H9 (cell line): Measurements from ENCODE around the gene C1QL4. TPM values are rescaled to one million over a fixed set of nuclear protein-coding genes. Genes with fewer than 3 reads are reported as not detected.

ENCODE experiments used
- DNase-seq: peaks from one replicate; pipeline ENCODE4 v3.0.0-alpha.2; 2017
- H2AFZ ChIP-seq: one replicate; pipeline ENCODE4 v1.6.1; 2013; ENCODE audit warnings: mild to moderate bottlenecking, low read length, control low read depth, moderate library complexity
- H2AK5ac ChIP-seq: 2 replicates; pipeline ENCODE4 v1.6.1; 2013; ENCODE audit warnings: low read length, control low read depth, mixed read lengths; ENCODE audit not compliant: insufficient read length
- H2BK120ac ChIP-seq: one replicate; pipeline ENCODE4 v1.6.1; 2013; ENCODE audit warnings: low read depth, mild to moderate bottlenecking, low read length, control low read depth, inconsistent platforms; ENCODE audit not compliant: poor library complexity, severe bottlenecking
- H2BK12ac ChIP-seq: 2 replicates; pipeline ENCODE4 v1.6.1; 2013; ENCODE audit warnings: low read length, control low read depth, mixed read lengths, low read depth; ENCODE audit not compliant: insufficient read length
- H2BK15ac ChIP-seq: 2 replicates; pipeline ENCODE4 v1.6.1; 2013; ENCODE audit warnings: low read depth, low read length, control low read depth
- H2BK20ac ChIP-seq: one replicate; pipeline ENCODE4 v1.6.1; 2013; ENCODE audit warnings: low read depth, mild to moderate bottlenecking, low read length, control low read depth, inconsistent platforms; ENCODE audit not compliant: poor library complexity, severe bottlenecking
- H2BK5ac ChIP-seq: 2 replicates; pipeline ENCODE4 v1.6.1; 2013; ENCODE audit warnings: low read length, control low read depth, mixed read lengths; ENCODE audit not compliant: insufficient read length
- H3K14ac ChIP-seq: 2 replicates; pipeline ENCODE4 v1.6.1; 2013; ENCODE audit warnings: low read length, control low read depth; ENCODE audit not compliant: insufficient read depth
- H3K18ac ChIP-seq: 2 replicates; pipeline ENCODE4 v1.6.1; 2013; ENCODE audit warnings: low read depth, mild to moderate bottlenecking, mixed read lengths, low read length, control low read depth; ENCODE audit not compliant: insufficient read length
- H3K23ac ChIP-seq: 2 replicates; pipeline ENCODE4 v1.6.1; 2013; ENCODE audit warnings: low read length, control low read depth, mixed read lengths, low read depth; ENCODE audit not compliant: insufficient read length
- H3K23me2 ChIP-seq: 2 replicates; pipeline ENCODE4 v1.6.1; 2013; ENCODE audit warnings: low read depth, mild to moderate bottlenecking, mixed read lengths, low read length, control low read depth; ENCODE audit not compliant: insufficient read length, poor library complexity, severe bottlenecking
- H3K27ac ChIP-seq: 2 replicates; pipeline ENCODE4 v1.5.1; 2013; ENCODE audit warnings: low read length, control low read depth, mixed read lengths, low read depth; ENCODE audit not compliant: insufficient read length
- H3K27me3 ChIP-seq: 2 replicates; pipeline ENCODE4 v1.6.1; 2013; ENCODE audit warnings: low read length, control low read depth, inconsistent platforms; ENCODE audit not compliant: insufficient read depth
- H3K4ac ChIP-seq: 2 replicates; pipeline ENCODE4 v1.6.1; 2013; ENCODE audit warnings: low read depth, mild to moderate bottlenecking, control low read depth, inconsistent platforms, low read length, moderate library complexity
- H3K4me1 ChIP-seq: 2 replicates; pipeline ENCODE4 v1.6.1; 2013; ENCODE audit warnings: low read length, control low read depth, inconsistent platforms; ENCODE audit not compliant: insufficient read depth
- H3K4me2 ChIP-seq: 2 replicates; pipeline ENCODE4 v1.6.1; 2013; ENCODE audit warnings: low read length, control low read depth, mixed read lengths; ENCODE audit not compliant: insufficient read length, insufficient read depth
- H3K56ac ChIP-seq: 2 replicates; pipeline ENCODE4 v1.6.1; 2013; ENCODE audit warnings: low read depth, mild to moderate bottlenecking, mixed read lengths, low read length, control low read depth; ENCODE audit not compliant: insufficient read length
- H3K79me1 ChIP-seq: 2 replicates; pipeline ENCODE4 v1.6.1; 2013; ENCODE audit warnings: low read depth, mild to moderate bottlenecking, moderate library complexity, low read length, control low read depth, inconsistent platforms; ENCODE audit not compliant: insufficient read depth, poor library complexity, severe bottlenecking
- H3K79me2 ChIP-seq: 2 replicates; pipeline ENCODE4 v1.6.1; 2013; ENCODE audit warnings: low read length, control low read depth, inconsistent platforms; ENCODE audit not compliant: insufficient read depth
- H3K9ac ChIP-seq: 2 replicates; pipeline ENCODE4 v1.6.1; 2013; ENCODE audit warnings: low read length, control low read depth, mixed read lengths; ENCODE audit not compliant: insufficient read length; ENCODE audit errors: extremely low read depth
- H3K9me3 ChIP-seq: one replicate; pipeline ENCODE4 v1.6.1; 2013; ENCODE audit warnings: low read depth, low read length, inconsistent platforms; ENCODE audit not compliant: control insufficient read depth
- H3T11ph ChIP-seq: one replicate; pipeline ENCODE4 v1.6.1; 2013; ENCODE audit warnings: mild to moderate bottlenecking, low read length, control low read depth, inconsistent platforms
- H4K20me1 ChIP-seq: one replicate; pipeline ENCODE4 v1.6.1; 2013; ENCODE audit not compliant: control insufficient read depth, insufficient read length, insufficient read depth
- H4K5ac ChIP-seq: 2 replicates; pipeline ENCODE4 v1.6.1; 2013; ENCODE audit warnings: low read depth, mild to moderate bottlenecking, mixed read lengths, low read length, control low read depth; ENCODE audit not compliant: insufficient read length
- H4K8ac ChIP-seq: replicated peaks from 2 replicates; pipeline ENCODE4 v1.6.1; 2013; ENCODE audit warnings: low read length, control low read depth, mixed read lengths, low read depth; ENCODE audit not compliant: insufficient read length
- H4K91ac ChIP-seq: 2 replicates; pipeline ENCODE4 v1.6.1; 2013; ENCODE audit warnings: low read depth, mild to moderate bottlenecking, moderate library complexity, mixed read lengths, low read length, control low read depth; ENCODE audit not compliant: insufficient read length
- H3K27ac Mint-ChIP-seq, 3 experiments: 2 replicates in 2 of 3; 3 replicates in 1 of 3; pipeline ENCODE4 v1.8.0; 2020 to 2021; ENCODE audit warnings: mixed read lengths in 3 of 3, mild to moderate bottlenecking in 1 of 3, moderate library complexity in 1 of 3
- H3K27me3 Mint-ChIP-seq: 2 replicates; pipeline ENCODE4 v1.8.0; 2021; ENCODE audit warnings: low read depth, mild to moderate bottlenecking, moderate library complexity, mixed read lengths
- H3K36me3 Mint-ChIP-seq, 3 experiments: 2 replicates in 2 of 3; 3 replicates in 1 of 3; pipeline ENCODE4 v1.8.0; 2020 to 2021; ENCODE audit warnings: low read depth in 3 of 3, mixed read lengths in 3 of 3; ENCODE audit not compliant: insufficient read depth in 1 of 3
- H3K4me1 Mint-ChIP-seq, 2 experiments: 2 replicates each; pipeline ENCODE4 v1.8.0; 2020; ENCODE audit warnings: mixed read lengths in 2 of 2
- H3K4me3 Mint-ChIP-seq, 2 experiments: 2 replicates in 1 of 2; 3 replicates in 1 of 2; pipeline ENCODE4 v1.8.0; 2020 to 2021; ENCODE audit warnings: mild to moderate bottlenecking in 2 of 2, mixed read lengths in 2 of 2, moderate library complexity in 1 of 2
- H3K9me3 Mint-ChIP-seq, 2 experiments: 2 replicates in 1 of 2; 3 replicates in 1 of 2; pipeline ENCODE4 v1.8.0; 2020; ENCODE audit warnings: mild to moderate bottlenecking in 2 of 2, mixed read lengths in 2 of 2, moderate library complexity in 1 of 2
- WGBS: extraction: QIAGEN DNeasy Blood & Tissue Kit; methylation state at CpG from one replicate; pipeline ENCODE4 v1.1.7; 2013; ENCODE audit warnings: missing lambda C conversion rate, low lambda C conversion rate, mixed read lengths; ENCODE audit not compliant: insufficient read length; ENCODE audit errors: extremely low coverage; 5-methylcytosine and 5-hydroxymethylcytosine counted together
- total RNA-seq: library from RNA; stranded (reverse); gene quantifications from 2 replicates; pipeline ENCODE4 v1.2.1, GENCODE V29; 2021
- TF ChIP-seq, protein P1 (sequence below): fragments of 200-600 bp; sonication (generic); conservative IDR thresholded peaks from 3 replicates; pipeline ENCODE4 v1.8.0; 2021; ENCODE audit warnings: antibody characterized with exemption, mild to moderate bottlenecking

The C1QL4 gene
- total RNA-seq, 1 experiment from 2014 or later: 1.9 TPM

DNA sequence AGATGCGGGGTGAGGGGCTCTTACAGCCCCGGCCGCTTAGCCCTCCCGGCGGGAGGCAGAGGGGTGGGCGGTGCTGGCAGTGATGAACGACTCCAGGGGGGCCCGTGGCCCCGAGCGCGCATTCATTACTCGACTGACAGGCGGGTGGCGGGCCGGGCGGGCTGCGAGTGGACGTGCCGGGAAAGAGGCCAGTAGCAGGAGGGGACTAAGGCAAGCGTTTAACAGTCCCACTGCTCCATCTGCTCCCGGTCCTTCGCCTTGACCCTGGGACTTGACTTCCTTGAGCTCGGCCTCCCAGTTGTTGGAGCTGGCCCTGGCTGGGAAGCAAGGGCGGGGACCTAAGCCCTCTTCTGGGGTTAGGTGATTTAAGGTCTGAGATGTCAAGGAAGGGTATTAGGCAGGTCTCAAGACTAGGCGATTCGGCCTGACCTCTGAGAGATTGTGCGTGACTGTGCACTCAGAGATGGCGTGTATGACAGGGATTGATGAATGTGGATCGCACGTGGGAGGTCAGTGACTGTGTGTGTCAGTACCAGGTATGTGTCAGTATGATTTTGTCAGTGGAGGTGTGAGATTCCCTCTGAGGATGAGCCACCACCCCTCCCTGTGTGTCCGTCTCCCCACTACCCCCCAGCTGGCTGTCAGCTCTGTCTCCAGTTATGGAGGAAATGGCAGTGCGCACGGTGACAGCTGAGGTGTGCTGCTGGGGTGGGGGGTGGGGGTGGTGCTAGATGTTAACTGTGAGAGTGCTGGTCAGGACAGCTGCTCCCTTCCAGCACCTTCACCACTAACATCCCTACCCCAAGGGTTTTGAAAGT, 6.1 kb upstream of the C1QL4 start:
- Histone ChIP-seq H4K20me1 (peaks cover 3% of the 10 kb centered on the region), H3K79me1 (no peaks in the 10 kb centered on the region), H3K18ac (no peak overlapping the region), H2BK5ac (no peak overlapping the region), H3K23ac (no peak overlapping the region), H4K8ac (no peak overlapping the region), H2BK15ac (no peak overlapping the region), H4K91ac (no peak overlapping the region), H3K4me1 (peaks cover 7% of the 10 kb centered on the region; the same call in 1 of the 2 replicates), H3K27ac (no peak overlapping the region), H3K4me2 (peak overlapping the region; percentile 67), H3K4ac (no peak overlapping the region), H3T11ph (no peak overlapping the region), H3K23me2 (peaks cover 36% of the 10 kb centered on the region), H2AFZ (no peak overlapping the region), H2AK5ac (no peak overlapping the region), H3K9me3 (no peaks in the 10 kb centered on the region), H2BK20ac (no peak overlapping the region), H2BK12ac (no peak overlapping the region), H3K56ac (no peak overlapping the region), H3K14ac (no peak overlapping the region), H4K5ac (no peak overlapping the region), H3K9ac (no peak overlapping the region), H3K27me3 (peaks cover 80% of the 10 kb centered on the region), H2BK120ac (no peak overlapping the region), H3K79me2 (no peaks in the 10 kb centered on the region)
- Mint-ChIP-seq H3K4me3 (peak overlapping the region; percentile 67 to 83), H3K4me1 (peaks cover 54 to 64% of the 10 kb centered on the region in 2 experiments), H3K27me3 (peaks cover 99% of the 10 kb centered on the region), H3K36me3 (peaks cover 0 to 1% (median 0%) of the 10 kb centered on the region in 3 experiments; a peak in 1 of 7 replicates), H3K9me3 (peaks cover 1 to 3% of the 10 kb centered on the region in 2 experiments; a peak in 2 of 5 replicates), H3K27ac (no peak overlapping the region)
- TF ChIP-seq, protein P1, sequence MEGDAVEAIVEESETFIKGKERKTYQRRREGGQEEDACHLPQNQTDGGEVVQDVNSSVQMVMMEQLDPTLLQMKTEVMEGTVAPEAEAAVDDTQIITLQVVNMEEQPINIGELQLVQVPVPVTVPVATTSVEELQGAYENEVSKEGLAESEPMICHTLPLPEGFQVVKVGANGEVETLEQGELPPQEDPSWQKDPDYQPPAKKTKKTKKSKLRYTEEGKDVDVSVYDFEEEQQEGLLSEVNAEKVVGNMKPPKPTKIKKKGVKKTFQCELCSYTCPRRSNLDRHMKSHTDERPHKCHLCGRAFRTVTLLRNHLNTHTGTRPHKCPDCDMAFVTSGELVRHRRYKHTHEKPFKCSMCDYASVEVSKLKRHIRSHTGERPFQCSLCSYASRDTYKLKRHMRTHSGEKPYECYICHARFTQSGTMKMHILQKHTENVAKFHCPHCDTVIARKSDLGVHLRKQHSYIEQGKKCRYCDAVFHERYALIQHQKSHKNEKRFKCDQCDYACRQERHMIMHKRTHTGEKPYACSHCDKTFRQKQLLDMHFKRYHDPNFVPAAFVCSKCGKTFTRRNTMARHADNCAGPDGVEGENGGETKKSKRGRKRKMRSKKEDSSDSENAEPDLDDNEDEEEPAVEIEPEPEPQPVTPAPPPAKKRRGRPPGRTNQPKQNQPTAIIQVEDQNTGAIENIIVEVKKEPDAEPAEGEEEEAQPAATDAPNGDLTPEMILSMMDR: no peak
- peak; percentile 57 for DNase-seq
- no CpG with 5 or more reads among the region's 33 CpGs for WGBS
